ENCODE results near the gene ASB18.
A peak's percentile ranks its signal among the peaks of the same experiment; 100 is the strongest.

Gene ASB18

DNA sequence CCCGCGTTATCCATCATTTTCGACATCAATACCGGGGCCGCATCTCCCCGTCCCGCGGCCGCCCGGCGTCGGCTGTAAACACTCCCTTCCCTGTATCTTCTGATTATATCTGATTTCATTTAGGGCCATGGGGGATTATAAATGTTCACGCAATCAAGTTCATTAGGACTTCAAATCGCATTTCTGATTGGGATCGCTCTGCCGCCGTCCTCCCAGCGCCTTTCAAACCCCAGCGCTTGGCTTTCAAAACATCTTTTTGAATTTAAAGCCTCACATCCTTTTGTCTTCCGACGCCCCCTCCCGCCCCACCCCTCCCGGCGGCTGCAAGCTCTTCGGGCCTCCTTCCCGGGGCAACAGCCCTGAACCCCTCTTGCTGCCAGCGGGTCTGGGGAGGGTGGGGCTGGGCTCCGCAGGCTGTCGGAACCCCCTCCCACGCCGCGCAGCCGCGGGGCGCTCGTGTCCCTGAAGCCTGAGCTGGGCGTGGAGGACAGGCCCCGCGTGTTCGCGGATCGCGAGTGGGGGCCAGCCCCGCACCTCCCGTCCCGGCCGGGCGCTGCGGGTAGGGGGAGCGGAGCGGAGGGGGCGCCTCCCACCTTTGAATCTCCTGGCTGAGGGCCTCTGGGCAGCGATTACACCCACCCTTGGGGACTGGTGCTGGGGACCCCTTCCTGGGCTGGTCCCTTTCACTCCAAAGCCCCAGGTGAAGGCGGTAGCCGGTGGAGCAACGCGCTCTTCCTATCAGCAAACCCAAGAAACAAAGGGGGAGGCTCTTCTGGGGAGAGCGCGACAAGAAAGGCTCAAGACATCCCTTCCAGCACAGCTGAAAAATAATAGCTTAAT is 84.8 kb downstream of the ASB18 start:
- TF ChIP-seq, protein P1, sequence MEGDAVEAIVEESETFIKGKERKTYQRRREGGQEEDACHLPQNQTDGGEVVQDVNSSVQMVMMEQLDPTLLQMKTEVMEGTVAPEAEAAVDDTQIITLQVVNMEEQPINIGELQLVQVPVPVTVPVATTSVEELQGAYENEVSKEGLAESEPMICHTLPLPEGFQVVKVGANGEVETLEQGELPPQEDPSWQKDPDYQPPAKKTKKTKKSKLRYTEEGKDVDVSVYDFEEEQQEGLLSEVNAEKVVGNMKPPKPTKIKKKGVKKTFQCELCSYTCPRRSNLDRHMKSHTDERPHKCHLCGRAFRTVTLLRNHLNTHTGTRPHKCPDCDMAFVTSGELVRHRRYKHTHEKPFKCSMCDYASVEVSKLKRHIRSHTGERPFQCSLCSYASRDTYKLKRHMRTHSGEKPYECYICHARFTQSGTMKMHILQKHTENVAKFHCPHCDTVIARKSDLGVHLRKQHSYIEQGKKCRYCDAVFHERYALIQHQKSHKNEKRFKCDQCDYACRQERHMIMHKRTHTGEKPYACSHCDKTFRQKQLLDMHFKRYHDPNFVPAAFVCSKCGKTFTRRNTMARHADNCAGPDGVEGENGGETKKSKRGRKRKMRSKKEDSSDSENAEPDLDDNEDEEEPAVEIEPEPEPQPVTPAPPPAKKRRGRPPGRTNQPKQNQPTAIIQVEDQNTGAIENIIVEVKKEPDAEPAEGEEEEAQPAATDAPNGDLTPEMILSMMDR (IDR thresholded peaks at IDR 0.05; ENCODE audit: control insufficient read depth, insufficient read depth, low read depth, low read length, missing control alignments), result no peak
- H3K4me3 ChIP-seq (ENCODE audit: control insufficient read depth, low read depth, low read length), result peak overlapping the region; percentile 6
- DNase-seq (ENCODE audit: low read depth), result no peak

DNA sequence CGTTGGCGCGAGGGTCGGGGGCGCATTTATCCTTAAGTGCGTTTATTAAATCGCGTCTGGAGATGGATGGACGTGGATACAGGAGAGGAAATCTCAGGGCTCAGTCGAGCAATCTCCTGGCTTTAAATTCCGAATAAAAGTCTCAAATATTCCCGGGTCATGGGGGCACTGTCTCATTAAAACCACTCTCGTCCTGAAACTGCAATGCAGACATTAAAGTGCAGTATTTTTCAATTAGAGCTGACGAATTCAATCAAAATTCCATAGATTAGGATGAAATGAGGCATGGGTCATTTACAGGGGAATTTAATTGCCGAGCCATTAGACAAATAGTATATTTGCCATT is 85.3 kb downstream of the ASB18 start:
- no peak for DNase-seq (ENCODE audit: low read depth)
- TF ChIP-seq, protein P1 (IDR thresholded peaks at IDR 0.05; ENCODE audit: control insufficient read depth, insufficient read depth, low read depth, low read length, missing control alignments), result no peak
- H3K4me3 ChIP-seq (ENCODE audit: control insufficient read depth, low read depth, low read length), result peak overlapping the region; percentile 53

DNA sequence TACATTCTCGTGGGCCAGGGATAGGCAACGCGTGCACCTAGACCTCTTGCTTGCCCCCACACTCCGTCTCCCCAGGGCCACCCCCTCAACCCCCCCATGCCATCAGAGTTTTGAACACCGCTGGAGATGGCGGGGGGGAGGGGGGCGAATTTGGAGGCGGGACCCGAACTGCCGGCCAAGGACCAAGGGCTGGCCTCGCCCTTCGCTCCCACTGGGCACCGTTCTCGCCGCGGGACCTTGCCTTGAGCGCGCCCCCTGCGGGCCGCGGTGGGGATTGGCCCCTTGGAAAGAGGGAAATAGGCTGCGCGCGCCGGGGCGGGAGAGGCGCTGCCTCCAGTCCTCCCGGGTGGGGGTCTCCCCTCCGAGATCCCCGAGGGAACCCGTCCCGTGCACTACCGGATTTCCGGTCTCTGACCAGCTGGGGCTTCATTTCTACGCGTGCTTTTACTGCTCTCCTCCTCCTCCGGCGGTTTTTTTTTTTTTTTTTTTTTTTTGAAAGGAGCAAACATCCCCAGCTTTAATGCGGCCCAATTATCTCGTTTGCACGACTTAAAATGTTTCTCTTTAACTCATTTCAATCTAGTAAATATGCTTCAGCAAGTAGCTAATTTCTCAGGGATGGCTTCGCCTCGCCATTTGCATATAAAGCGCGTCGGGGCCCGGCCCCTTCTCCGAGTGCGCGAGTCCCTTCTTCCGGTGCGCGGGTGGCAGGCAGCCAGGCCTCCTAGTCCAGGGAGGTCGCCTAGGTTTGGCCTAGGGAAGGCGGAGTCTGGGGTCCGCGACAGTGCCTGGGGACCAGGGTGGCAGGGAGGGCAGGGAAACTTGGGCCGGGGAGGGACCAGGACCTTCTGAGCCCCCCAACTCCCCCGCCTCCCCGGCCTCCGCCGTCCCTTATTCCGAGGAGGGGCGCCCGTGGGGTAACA is 86.0 kb downstream of the ASB18 start:
- TF ChIP-seq, protein P1 (IDR thresholded peaks at IDR 0.05; ENCODE audit: control insufficient read depth, insufficient read depth, low read depth, low read length, missing control alignments), result peak; percentile 88
- no peak for DNase-seq (ENCODE audit: low read depth)
- peak overlapping the region; percentile 53 for H3K4me3 ChIP-seq (ENCODE audit: control insufficient read depth, low read depth, low read length)

DNA sequence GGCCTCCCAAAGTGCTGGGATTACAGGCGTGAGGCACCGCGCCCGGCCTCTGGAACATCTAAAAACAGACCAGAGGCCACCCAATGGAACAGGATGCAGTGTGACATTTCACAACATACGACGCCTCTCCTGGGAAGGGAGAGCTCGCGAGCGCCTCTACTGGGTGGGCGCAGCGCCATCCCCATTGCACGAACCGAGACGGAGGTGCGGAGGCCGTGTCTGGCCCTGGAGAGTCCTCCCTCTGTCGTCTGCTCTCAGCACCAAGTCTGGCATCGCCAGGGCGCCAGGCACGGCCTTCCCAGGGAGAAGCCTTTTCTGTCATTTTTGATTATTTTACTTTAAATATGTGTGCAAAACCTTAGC is 86.6 kb downstream of the ASB18 start:
- TF ChIP-seq, protein P1 (IDR thresholded peaks at IDR 0.05; ENCODE audit: control insufficient read depth, insufficient read depth, low read depth, low read length, missing control alignments), result peak; percentile 27
- no peak for DNase-seq (ENCODE audit: low read depth)
- no peak overlapping the region for H3K4me3 ChIP-seq (ENCODE audit: control insufficient read depth, low read depth, low read length)

DNA sequence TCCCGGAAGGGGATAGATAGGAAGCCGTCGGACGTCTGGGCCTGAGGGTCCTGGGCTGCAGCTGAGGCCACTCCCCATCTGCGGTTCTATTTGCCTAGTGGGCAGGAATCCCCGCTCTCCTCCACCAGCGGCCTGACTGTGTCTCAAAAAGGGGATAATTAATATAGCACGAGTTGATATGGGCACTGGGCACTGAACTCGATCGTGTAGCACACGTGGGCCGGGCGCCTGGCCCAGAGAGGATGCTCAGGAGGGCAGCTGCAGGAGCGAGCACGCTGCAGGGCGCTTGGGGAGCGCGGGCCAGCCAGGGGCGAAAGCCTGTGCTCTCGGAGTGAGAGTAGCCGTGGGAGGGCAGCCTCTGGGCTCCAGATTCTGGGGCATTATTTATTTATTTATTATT is 87.3 kb downstream of the ASB18 start:
- no peak overlapping the region for H3K4me3 ChIP-seq (ENCODE audit: control insufficient read depth, low read depth, low read length)
- TF ChIP-seq, protein P1 (IDR thresholded peaks at IDR 0.05; ENCODE audit: control insufficient read depth, insufficient read depth, low read depth, low read length, missing control alignments), result no peak
- no peak for DNase-seq (ENCODE audit: low read depth)

DNA sequence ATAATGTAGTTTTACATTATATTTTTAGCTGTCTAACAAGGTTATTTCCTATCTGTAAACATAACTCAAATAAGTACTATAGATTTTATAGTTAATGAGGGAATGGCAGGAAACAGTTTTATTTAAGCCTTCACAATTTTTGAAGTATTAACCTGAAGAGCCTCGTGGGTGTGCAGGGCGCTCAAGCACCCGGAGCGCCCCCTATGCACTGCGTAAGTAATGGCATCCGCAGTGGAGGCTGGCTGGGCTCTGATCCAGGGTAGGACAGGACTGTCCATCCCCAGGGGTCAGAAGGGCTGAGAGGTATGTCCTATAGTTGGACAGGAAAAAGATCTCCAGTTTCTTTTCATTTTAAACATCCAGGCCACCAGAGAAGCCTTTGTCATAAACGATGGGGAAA is 87.8 kb downstream of the ASB18 start:
- TF ChIP-seq, protein P1 (IDR thresholded peaks at IDR 0.05; ENCODE audit: control insufficient read depth, insufficient read depth, low read depth, low read length, missing control alignments), result peak; percentile 44
- H3K4me3 ChIP-seq (ENCODE audit: control insufficient read depth, low read depth, low read length), result no peak overlapping the region
- no peak for DNase-seq (ENCODE audit: low read depth)

Data from AG09309 (cell line).